Breast epithelium (tissue), 4 donors: Measurements from ENCODE around the gene HACD2. TPM values are rescaled to one million over a fixed set of nuclear protein-coding genes. Genes with fewer than 3 reads are reported as not detected.
"Not testable (repeated sequence)": the region's sequence is repeated elsewhere in the genome, so short reads cannot be mapped to it uniquely, and the experiment has no call there.

Experiments used
- DNase-seq, 2 donors: peaks; one replicate each; pipeline ENCODE4 v3.0.0-alpha.2; 2019; ENCODE audit warnings: low spot score in 2 of 2
- H3K27ac ChIP-seq, 2 donors: fragments of 200-600 bp; sonication (generic) in 1 of 2; one replicate each; pipeline ENCODE4 v1.5.1; 2016 to 2019; ENCODE audit warnings: mild to moderate bottlenecking in 1 of 2
- H3K27me3 ChIP-seq, 2 donors: fragments of 200-600 bp; sonication (generic) in 1 of 2; one replicate each; pipeline versions ENCODE4 v1.5.1 to v1.6.0; 2017 to 2019; ENCODE audit warnings: control low read depth in 1 of 2, mild to moderate bottlenecking in 1 of 2
- H3K36me3 ChIP-seq: fragments of 200-600 bp; one replicate; pipeline ENCODE4 v1.5.1; 2019
- H3K4me1 ChIP-seq, 2 donors: fragments of 200-600 bp; sonication (generic); one replicate each; pipeline ENCODE4 v1.5.1; 2016 to 2019; ENCODE audit warnings: control low read depth in 1 of 2
- H3K4me3 ChIP-seq, 3 donors: fragments of 200-600 bp; sonication (generic); 1 replicate in 2 of 3; 2 replicates in 1 of 3; pipeline ENCODE4 v1.5.1; 2016 to 2019; ENCODE audit warnings: mild to moderate bottlenecking in 3 of 3, moderate library complexity in 2 of 3
- H3K9me3 ChIP-seq, 2 donors: fragments of 200-600 bp; sonication (generic) in 1 of 2; one replicate each; pipeline ENCODE4 v1.5.1; 2016 to 2019; ENCODE audit warnings: control low read depth in 1 of 2
- POLR2A ChIP-seq: fragments of 450-650 bp; IDR thresholded peaks from one replicate; pipeline ENCODE4 v1.6.1; 2016; ENCODE audit warnings: antibody characterized with exemption, mild to moderate bottlenecking, moderate library complexity
- POLR2AphosphoS5 ChIP-seq, 3 donors: sonication (generic); formaldehyde crosslinking; IDR thresholded peaks; one replicate each; pipeline ENCODE4 v1.6.1; 2017; ENCODE audit warnings: antibody characterized with exemption in 3 of 3
- intact Hi-C: fragments of 100-400 bp; cut with DNase I; formaldehyde crosslinking; loops from one replicate; pipeline ENCODE4 v1.15.1; 2023; ENCODE audit warnings: low total_unique reads
- total RNA-seq, 3 donors: library from RNA; depleted of rRNA; stranded (reverse); fragments of >200 nt; gene quantifications; one replicate each; pipeline ENCODE4 v1.1.0, GENCODE V29; 2016
- TF ChIP-seq, protein P1 (sequence below), 3 donors: fragments of 450-650 bp; IDR thresholded peaks; one replicate each; pipeline ENCODE4 v1.5.1; 2016 to 2017; ENCODE audit warnings: antibody characterized with exemption in 3 of 3, mild to moderate bottlenecking in 3 of 3, moderate library complexity in 3 of 3

Gene HACD2
- total RNA-seq, 3 donors from 2014 or later, result 29.5 to 61.0 (median 55.9) TPM

DNA sequence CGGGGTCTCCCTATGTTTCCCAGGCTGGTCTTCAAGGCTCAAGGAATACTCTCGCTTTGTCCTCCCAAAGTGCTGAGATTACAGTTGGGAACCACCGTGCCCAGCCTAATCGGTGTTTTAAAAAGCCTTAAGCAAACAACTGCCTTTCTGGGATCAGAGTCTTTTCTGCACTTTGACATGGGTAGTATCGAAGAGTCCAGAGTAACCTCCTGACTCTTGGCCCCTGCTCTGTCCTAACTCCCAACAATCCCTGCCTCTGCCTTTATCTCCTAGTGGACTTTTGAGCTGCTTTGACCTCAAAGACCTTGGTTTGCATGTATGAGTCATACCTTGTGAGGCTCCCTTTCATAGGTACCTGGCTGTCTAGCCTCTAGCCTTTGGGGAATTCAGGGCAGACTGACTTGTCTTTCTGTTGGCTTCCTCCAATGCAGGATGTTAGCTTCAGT is 21.0 kb upstream of the HACD2 start:
- Histone ChIP-seq H3K27me3 (no peaks in the 10 kb centered on the region), H3K4me1 (no peaks in the 10 kb centered on the region), H3K9me3 (no peaks in the 10 kb centered on the region), H3K36me3 (no peaks in the 10 kb centered on the region), H3K27ac (peak overlapping the region; percentile 30 to 50), H3K4me3 (no peak overlapping the region)
- DNase-seq, result no peak
- no peak for TF ChIP-seq POLR2A
- TF ChIP-seq, protein P1, sequence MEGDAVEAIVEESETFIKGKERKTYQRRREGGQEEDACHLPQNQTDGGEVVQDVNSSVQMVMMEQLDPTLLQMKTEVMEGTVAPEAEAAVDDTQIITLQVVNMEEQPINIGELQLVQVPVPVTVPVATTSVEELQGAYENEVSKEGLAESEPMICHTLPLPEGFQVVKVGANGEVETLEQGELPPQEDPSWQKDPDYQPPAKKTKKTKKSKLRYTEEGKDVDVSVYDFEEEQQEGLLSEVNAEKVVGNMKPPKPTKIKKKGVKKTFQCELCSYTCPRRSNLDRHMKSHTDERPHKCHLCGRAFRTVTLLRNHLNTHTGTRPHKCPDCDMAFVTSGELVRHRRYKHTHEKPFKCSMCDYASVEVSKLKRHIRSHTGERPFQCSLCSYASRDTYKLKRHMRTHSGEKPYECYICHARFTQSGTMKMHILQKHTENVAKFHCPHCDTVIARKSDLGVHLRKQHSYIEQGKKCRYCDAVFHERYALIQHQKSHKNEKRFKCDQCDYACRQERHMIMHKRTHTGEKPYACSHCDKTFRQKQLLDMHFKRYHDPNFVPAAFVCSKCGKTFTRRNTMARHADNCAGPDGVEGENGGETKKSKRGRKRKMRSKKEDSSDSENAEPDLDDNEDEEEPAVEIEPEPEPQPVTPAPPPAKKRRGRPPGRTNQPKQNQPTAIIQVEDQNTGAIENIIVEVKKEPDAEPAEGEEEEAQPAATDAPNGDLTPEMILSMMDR (IDR thresholded peaks at IDR 0.05), result no peak
- no peak for TF ChIP-seq POLR2AphosphoS5 (IDR thresholded peaks at IDR 0.05)
- intact Hi-C loops, result no loop called here

DNA sequence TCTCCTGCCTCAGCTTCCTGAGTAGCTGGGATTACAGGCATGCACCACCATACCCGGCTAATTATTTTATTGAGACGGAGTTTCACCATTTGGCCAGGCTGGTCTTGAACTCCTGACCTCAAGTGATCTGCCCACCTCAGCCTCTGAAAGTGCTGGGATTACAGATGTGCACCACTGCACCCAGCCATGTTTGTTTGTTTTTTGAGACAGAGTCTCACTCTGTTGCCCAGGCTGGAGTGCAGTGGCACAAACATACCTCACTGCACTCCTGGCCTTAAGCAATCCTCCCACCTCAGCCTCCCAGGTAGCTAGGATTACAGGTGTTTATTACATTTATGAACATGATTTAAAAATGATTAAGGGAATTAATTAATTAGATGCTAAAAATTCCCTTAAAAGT is 18.3 kb upstream of the HACD2 start:
- H3K4me3 ChIP-seq, H3K27me3 ChIP-seq, intact Hi-C loops, H3K4me1 ChIP-seq, H3K36me3 ChIP-seq, H3K27ac ChIP-seq, H3K9me3 ChIP-seq, DNase-seq: not testable (repeated sequence)

DNA sequence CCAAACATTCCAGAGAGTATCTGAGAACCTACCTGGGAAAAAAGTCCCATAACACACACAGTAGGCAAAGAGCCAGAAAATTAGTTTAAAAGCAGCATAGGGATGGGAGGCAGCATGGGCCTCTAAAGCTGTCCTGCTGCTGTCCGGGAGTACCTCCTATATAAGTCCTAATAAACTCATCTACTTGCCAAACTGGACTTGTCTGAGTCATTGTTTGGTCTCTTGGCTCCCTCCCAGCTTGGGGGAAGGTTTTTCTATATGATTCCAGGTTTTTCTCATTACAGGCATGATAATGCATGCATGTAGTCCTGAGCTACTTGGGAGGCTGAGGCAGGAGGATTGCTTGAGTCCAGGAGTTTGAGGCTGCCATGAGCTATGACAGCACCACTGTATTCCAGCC is 17.5 kb upstream of the HACD2 start:
- Histone ChIP-seq H3K9me3 (no peaks in the 10 kb centered on the region), H3K27ac (no peak overlapping the region), H3K27me3 (no peaks in the 10 kb centered on the region), H3K4me3 (no peak overlapping the region), H3K4me1 (no peaks in the 10 kb centered on the region), H3K36me3 (no peaks in the 10 kb centered on the region)
- no peak for TF ChIP-seq POLR2A
- TF ChIP-seq, protein P1 (IDR thresholded peaks at IDR 0.05), result no peak
- no peak for TF ChIP-seq POLR2AphosphoS5 (IDR thresholded peaks at IDR 0.05)
- intact Hi-C loops, result no loop called here
- DNase-seq, result no peak

DNA sequence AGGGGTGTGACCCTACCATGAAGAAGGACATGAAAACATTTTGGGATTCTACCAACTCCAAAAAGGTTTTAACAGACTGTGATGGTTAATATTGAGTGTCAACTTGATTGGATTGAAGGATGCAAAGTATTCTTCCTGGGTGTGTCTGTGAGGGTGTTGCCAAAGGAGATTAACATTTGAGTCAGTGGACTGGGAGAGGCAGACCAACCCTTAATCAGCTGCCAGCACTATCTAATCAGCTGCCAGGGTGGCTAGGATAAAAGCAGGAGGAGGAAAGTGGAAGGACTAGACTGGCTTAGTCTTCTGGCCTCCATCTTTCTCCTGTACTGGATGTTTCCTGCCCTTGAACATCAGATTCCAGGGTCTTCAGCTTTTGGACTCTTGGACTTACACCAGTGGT is 16.0 kb upstream of the HACD2 start:
- H3K9me3 ChIP-seq, H3K36me3 ChIP-seq, intact Hi-C loops, H3K4me1 ChIP-seq, H3K4me3 ChIP-seq, H3K27ac ChIP-seq, H3K27me3 ChIP-seq, DNase-seq: not testable (repeated sequence)

DNA sequence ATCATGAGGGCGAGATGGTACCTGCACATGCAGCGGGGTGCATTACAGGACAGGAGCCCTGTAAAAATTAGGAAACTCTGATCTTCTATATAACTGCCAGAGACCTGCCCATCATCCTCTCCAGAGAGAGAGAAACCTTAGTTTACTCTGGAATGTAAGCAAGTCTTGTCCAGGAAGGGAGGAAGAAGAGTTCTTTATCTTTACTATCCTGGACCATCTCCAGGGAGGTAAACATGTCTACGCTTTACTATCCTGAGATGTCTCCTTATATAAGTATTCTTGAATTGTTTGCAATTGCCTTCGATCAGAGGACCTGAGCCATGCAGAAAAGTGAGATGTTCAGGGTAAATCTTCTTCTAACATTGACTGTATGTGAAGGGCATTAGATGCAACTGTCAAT is 12.7 kb upstream of the HACD2 start:
- Histone ChIP-seq H3K27me3 (no peaks in the 10 kb centered on the region), H3K4me3 (no peak overlapping the region), H3K4me1 (no peaks in the 10 kb centered on the region), H3K27ac (no peak overlapping the region), H3K9me3 (no peaks in the 10 kb centered on the region), H3K36me3 (no peaks in the 10 kb centered on the region)
- TF ChIP-seq POLR2A (no peak), POLR2AphosphoS5 (IDR thresholded peaks at IDR 0.05) (no peak)
- TF ChIP-seq, protein P1 (IDR thresholded peaks at IDR 0.05), result no peak
- no peak for DNase-seq
- intact Hi-C loops, result no loop called here

DNA sequence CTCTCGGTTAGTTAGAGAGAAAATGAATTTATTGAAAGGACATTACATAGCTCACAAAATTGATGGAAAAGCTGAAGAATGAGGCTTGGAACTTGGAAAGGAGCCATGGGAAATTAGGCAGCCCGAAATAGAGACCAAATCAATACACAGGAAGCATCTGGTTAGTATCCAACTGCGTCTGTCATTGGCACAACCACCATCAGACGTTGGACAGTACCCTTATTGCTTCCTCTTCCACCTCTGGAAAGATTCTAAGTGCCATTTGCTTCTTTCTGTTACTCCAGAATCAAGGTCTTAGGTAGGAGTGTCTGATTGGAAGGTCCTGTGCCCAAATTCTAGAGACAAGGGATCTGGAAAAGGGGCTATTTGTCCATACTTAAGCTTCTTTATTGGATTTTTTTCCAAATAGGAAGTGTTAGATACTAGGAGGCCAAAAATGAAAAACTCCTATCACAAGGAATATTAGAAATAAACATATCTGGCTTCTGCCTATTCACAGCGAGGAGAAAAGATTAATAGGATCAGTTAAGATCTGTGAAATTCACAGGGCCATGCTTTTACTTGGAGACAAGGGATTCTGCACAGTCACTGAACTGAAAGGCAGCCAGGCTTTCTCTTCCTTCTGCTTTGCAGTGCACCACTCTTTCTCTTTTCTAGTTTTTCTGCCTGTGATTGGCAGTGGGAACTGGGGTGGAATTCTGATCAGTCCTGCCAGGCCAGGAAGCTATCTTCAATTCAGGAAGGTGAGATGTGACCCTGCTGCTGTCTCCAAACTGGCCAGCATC is 10.7 kb upstream of the HACD2 start:
- Histone ChIP-seq H3K4me1 (no peaks in the 10 kb centered on the region), H3K27ac (no peak overlapping the region), H3K4me3 (no peak overlapping the region), H3K36me3 (no peaks in the 10 kb centered on the region), H3K9me3 (peaks cover 6 to 7% of the 10 kb centered on the region in 2 donors), H3K27me3 (no peaks in the 10 kb centered on the region)
- TF ChIP-seq POLR2A (no peak), POLR2AphosphoS5 (IDR thresholded peaks at IDR 0.05) (no peak)
- TF ChIP-seq, protein P1 (IDR thresholded peaks at IDR 0.05), result no peak
- intact Hi-C loops, result no loop called here
- DNase-seq, result no peak
